HL-60 (cell line): Measurements from ENCODE around the gene DYNC1LI2.

Experiments
- DNase-seq, 2 experiments: peaks; one replicate each; pipeline ENCODE4 v3.0.0-alpha.2; 2010 to 2020; ENCODE audit warnings: low read depth in 1 of 2, low spot score in 1 of 2
- H3K27ac ChIP-seq: fragments of 250-450 bp; sonication (Bioruptor Pico); replicated peaks from 2 replicates; pipeline ENCODE4 v1.5.1; 2020; ENCODE audit warnings: mild to moderate bottlenecking, moderate library complexity
- H3K27me3 ChIP-seq: fragments of 250-450 bp; sonication (Bioruptor Pico); 2 replicates; pipeline ENCODE4 v1.5.1; 2021; ENCODE audit warnings: mild to moderate bottlenecking, moderate library complexity; ENCODE audit not compliant: insufficient read depth, poor library complexity, severe bottlenecking
- H3K4me3 ChIP-seq: replicated peaks from 2 replicates; pipeline ENCODE4 v1.5.1; 2011; ENCODE audit warnings: mild to moderate bottlenecking, control low read depth, low read length; ENCODE audit not compliant: insufficient read depth
- GABPA ChIP-seq: IDR thresholded peaks from 2 replicates; pipeline ENCODE4 v1.6.1; 2012; ENCODE audit warnings: low read depth
- POLR2AphosphoS5 ChIP-seq: IDR thresholded peaks from 2 replicates; pipeline ENCODE4 v1.6.1; 2012; ENCODE audit warnings: low read depth
- SPI1 ChIP-seq: IDR thresholded peaks from 2 replicates; pipeline ENCODE4 v1.6.1; 2012; ENCODE audit warnings: low read depth, mild to moderate bottlenecking, borderline replicate concordance
- TF ChIP-seq, protein P1 (sequence below): IDR thresholded peaks from 2 replicates; pipeline ENCODE4 v1.6.1; 2012; ENCODE audit warnings: low read depth; ENCODE audit not compliant: insufficient replicate concordance
- TF ChIP-seq, protein P2 (sequence below): IDR thresholded peaks from one replicate; pipeline ENCODE4 v1.5.1; 2011; ENCODE audit warnings: low read length, control low read depth, inconsistent platforms; ENCODE audit not compliant: insufficient read depth

The DYNC1LI2 gene

DNA sequence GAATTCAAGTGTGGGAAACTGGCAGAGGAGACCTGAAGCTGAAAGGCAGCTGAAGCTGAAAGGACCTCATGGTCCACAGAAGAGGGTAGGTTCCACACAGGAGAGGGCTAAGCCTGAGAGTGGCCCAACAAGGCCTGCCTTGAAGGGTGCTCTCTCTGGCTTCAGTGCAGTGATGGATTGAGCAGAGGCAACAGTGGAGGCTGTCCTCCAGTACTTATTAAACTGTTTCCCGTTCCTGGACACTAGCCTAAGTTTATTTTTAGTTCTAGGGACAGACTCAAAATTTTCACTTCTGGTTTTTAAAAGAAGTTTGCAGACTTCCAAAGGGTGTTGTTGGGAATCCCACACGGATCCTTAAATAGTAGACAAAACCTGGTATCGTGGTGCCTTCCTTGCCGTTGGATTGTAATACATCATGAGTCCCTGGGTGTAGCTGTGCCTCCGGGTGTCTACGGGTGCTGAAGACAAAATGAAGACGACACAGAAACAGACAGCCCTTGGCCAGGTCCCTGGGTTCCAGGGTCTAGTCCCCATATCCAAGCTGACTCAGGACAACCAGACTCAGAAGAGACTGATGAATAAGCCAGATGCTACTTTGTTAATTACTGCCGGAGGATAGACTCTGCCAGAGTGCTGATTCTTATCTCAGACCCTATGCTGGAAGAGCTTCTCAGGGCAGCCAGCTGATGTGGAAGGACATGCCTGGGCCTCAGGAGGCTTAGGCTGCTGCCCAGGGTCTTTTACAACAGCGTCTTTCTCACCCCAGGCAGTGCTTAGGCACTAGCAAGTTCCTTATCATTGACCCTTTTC lies 47.8 kb downstream of the DYNC1LI2 start:
- no peaks in the 10 kb centered on the region for H3K27me3 ChIP-seq
- no peak for TF ChIP-seq GABPA
- TF ChIP-seq SPI1, result no peak
- TF ChIP-seq, protein P1, sequence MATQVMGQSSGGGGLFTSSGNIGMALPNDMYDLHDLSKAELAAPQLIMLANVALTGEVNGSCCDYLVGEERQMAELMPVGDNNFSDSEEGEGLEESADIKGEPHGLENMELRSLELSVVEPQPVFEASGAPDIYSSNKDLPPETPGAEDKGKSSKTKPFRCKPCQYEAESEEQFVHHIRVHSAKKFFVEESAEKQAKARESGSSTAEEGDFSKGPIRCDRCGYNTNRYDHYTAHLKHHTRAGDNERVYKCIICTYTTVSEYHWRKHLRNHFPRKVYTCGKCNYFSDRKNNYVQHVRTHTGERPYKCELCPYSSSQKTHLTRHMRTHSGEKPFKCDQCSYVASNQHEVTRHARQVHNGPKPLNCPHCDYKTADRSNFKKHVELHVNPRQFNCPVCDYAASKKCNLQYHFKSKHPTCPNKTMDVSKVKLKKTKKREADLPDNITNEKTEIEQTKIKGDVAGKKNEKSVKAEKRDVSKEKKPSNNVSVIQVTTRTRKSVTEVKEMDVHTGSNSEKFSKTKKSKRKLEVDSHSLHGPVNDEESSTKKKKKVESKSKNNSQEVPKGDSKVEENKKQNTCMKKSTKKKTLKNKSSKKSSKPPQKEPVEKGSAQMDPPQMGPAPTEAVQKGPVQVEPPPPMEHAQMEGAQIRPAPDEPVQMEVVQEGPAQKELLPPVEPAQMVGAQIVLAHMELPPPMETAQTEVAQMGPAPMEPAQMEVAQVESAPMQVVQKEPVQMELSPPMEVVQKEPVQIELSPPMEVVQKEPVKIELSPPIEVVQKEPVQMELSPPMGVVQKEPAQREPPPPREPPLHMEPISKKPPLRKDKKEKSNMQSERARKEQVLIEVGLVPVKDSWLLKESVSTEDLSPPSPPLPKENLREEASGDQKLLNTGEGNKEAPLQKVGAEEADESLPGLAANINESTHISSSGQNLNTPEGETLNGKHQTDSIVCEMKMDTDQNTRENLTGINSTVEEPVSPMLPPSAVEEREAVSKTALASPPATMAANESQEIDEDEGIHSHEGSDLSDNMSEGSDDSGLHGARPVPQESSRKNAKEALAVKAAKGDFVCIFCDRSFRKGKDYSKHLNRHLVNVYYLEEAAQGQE, result no peak
- TF ChIP-seq, protein P2, sequence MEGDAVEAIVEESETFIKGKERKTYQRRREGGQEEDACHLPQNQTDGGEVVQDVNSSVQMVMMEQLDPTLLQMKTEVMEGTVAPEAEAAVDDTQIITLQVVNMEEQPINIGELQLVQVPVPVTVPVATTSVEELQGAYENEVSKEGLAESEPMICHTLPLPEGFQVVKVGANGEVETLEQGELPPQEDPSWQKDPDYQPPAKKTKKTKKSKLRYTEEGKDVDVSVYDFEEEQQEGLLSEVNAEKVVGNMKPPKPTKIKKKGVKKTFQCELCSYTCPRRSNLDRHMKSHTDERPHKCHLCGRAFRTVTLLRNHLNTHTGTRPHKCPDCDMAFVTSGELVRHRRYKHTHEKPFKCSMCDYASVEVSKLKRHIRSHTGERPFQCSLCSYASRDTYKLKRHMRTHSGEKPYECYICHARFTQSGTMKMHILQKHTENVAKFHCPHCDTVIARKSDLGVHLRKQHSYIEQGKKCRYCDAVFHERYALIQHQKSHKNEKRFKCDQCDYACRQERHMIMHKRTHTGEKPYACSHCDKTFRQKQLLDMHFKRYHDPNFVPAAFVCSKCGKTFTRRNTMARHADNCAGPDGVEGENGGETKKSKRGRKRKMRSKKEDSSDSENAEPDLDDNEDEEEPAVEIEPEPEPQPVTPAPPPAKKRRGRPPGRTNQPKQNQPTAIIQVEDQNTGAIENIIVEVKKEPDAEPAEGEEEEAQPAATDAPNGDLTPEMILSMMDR, result no peak
- TF ChIP-seq POLR2AphosphoS5, result no peak
- no peak overlapping the region for H3K27ac ChIP-seq
- H3K4me3 ChIP-seq, result no peak overlapping the region
- DNase-seq, result no peak

DNA sequence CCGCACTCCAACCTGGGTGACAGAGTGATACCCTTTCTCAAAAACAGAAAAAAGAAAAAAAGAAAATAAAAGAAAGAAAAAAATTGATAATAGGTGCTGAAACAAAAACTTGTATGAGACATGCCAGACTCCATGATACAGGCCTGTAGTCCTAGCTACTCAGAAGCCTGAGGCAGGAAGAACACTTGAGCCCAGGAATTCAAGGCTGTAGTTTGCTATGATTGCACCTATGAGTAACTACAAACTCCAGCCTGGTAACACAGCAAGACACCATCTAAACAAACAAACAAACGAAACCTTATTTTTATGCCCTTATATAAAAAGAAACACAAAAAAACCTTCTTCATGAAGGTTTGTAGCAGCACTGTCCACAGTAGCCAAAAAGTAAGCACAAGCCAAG lies 49.9 kb downstream of the DYNC1LI2 start:
- Histone ChIP-seq H3K27me3 (no peaks in the 10 kb centered on the region), H3K4me3 (no peak overlapping the region), H3K27ac (no peak overlapping the region)
- TF ChIP-seq POLR2AphosphoS5 (no peak), SPI1 (no peak), GABPA (no peak)
- TF ChIP-seq, protein P2, result no peak
- TF ChIP-seq, protein P1, result no peak
- no peak for DNase-seq

DNA sequence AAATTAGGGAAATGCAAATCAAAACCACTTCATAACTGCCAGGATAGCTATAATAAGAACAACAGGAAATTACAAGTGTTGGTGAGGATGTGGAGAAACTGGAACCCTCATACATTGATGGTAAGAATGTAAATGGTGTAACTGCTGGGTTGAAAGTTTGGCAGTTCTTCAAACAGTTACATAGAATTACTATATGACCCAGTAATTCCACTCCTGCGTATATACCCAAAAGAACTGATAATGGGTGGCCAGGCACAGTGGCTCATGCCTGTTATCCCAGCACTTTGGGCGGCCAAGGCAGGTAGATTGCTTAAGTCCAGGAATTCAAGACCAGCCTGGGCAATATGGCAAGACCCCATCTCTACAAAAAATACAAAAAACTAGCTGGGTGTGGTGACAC lies 50.4 kb downstream of the DYNC1LI2 start:
- TF ChIP-seq, protein P2, result no peak
- TF ChIP-seq SPI1 (no peak), GABPA (no peak), POLR2AphosphoS5 (no peak)
- TF ChIP-seq, protein P1, result no peak
- H3K27ac ChIP-seq, result no peak overlapping the region
- no peaks in the 10 kb centered on the region for H3K27me3 ChIP-seq
- peak in 1 of 2 experiments; percentile 31 for DNase-seq
- H3K4me3 ChIP-seq, result no peak overlapping the region
